ENCODE results near the gene SEMA6D. TPM values are rescaled to one million over a fixed set of nuclear protein-coding genes. Genes with fewer than 3 reads are reported as not detected.
"Not testable (repeated sequence)": the region's sequence is repeated elsewhere in the genome, so short reads cannot be mapped to it uniquely, and the experiment has no call there.

SEMA6D gene
- total RNA-seq, 5 donors from 2014 or later (not counting 1 experiment from before 2014, with no cell fraction given): 0.06 TPM; not detected in 4

DNA sequence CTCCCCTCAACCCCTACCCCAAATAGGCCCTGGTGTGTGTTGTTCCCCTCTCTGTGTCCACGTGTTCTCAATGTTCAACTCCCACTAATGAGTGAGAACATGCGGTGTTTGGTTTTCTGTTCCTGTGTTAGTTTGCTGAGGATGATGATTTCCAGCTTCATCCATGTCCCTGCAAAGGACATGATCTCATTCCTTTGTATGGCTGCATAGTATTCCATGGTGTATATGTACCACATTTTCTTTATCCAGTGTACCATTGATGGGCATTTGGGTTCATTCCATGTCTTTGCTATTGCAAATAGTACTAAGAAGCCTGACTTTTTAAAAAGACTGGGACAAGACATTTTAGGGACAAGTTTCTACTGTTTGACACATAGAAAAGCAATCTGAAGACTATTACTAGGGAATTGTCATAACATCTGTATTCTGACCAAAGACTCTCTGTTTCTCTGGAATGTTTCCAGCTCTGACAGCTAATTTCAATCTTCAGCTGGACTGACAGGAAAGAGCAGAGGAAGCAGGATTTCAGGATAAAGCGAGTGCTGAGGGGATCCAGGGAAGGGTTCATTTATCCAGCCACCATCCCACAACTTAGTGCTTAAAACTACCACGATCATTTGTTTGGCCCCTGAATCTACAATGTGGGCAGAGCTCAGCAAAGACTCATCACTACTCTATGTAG lies 21.0 kb downstream of the SEMA6D start:
- DNase-seq; H3K27me3 Mint-ChIP-seq; H3K4me3 Mint-ChIP-seq; CTCF ChIA-PET; ATAC-seq (replicated peaks in 1 of 4); H3K4me3 ChIP-seq (ENCODE audit: control insufficient read depth in 1 of 2, extremely low read depth in 1 of 2, low read length in 1 of 2); H3K27ac Mint-ChIP-seq; H3K9me3 ChIP-seq; H3K27ac ChIP-seq (ENCODE audit: low read length); H3K9me3 Mint-ChIP-seq; H3K36me3 Mint-ChIP-seq; H3K36me3 ChIP-seq (ENCODE audit: control insufficient read depth in 2 of 2, extremely low read depth in 1 of 2, insufficient read depth in 1 of 2, low read length in 1 of 2); H3K4me1 ChIP-seq (ENCODE audit: control insufficient read depth in 1 of 2, extremely low read depth in 1 of 2, insufficient read depth in 2 of 2, low read length in 2 of 2); POLR2A ChIA-PET; H3K4me1 Mint-ChIP-seq; H3K27me3 ChIP-seq (replicated peaks in 1 of 2; ENCODE audit: control insufficient read depth in 2 of 2, extremely low read depth in 1 of 2, insufficient read depth in 2 of 2, low read length in 1 of 2): not testable (repeated sequence)
- no CpG with 5 or more reads among the region's 4 CpGs for WGBS (ENCODE audit: insufficient coverage)

DNA sequence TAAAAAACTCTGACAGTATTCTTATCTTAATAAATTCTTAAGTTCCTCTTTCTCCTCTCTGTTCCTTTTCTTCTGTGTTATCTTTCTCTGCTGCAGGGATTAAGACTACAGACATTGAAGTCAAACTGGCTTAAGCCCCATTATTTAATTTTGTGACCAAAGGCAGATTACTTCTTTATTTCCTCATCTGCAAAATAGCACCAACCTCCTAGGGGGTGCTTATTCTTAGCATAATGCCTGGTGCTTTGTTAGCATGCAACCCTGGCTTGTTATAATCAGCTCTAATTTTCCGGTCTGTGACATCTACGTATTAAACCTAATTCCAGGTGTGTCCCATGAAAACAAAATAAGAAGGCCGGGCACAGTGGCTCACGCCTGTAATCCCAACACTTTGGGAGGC lies 23.8 kb downstream of the SEMA6D start:
- ChIA-PET POLR2A (no interaction called here), CTCF (no interaction called here)
- Mint-ChIP-seq H3K4me3 (no peak overlapping the region), H3K36me3 (no peaks in the 10 kb centered on the region), H3K4me1 (no peaks in the 10 kb centered on the region), H3K27ac (no peak overlapping the region), H3K9me3 (peaks cover 0 to 3% (median 0%) of the 10 kb centered on the region in 3 donors), H3K27me3 (peaks cover 0 to 4% of the 10 kb centered on the region in 2 donors)
- WGBS (ENCODE audit: insufficient coverage): 91% methylated on average over 4 of the region's 4 CpGs
- H3K36me3 ChIP-seq (ENCODE audit: control insufficient read depth in 2 of 2, extremely low read depth in 1 of 2, insufficient read depth in 1 of 2, low read length in 1 of 2): no peaks in the 10 kb centered on the region
- no peaks in the 10 kb centered on the region for H3K9me3 ChIP-seq
- H3K4me3 ChIP-seq (ENCODE audit: control insufficient read depth in 1 of 2, extremely low read depth in 1 of 2, low read length in 1 of 2): no peak overlapping the region
- H3K4me1 ChIP-seq (ENCODE audit: control insufficient read depth in 1 of 2, extremely low read depth in 1 of 2, insufficient read depth in 2 of 2, low read length in 2 of 2): no peaks in the 10 kb centered on the region
- no peak overlapping the region for H3K27ac ChIP-seq (ENCODE audit: low read length)
- ATAC-seq (replicated peaks in 1 of 4): no peak
- no peak for DNase-seq
- H3K27me3 ChIP-seq (replicated peaks in 1 of 2; ENCODE audit: control insufficient read depth in 2 of 2, extremely low read depth in 1 of 2, insufficient read depth in 2 of 2, low read length in 1 of 2): no peaks in the 10 kb centered on the region

DNA sequence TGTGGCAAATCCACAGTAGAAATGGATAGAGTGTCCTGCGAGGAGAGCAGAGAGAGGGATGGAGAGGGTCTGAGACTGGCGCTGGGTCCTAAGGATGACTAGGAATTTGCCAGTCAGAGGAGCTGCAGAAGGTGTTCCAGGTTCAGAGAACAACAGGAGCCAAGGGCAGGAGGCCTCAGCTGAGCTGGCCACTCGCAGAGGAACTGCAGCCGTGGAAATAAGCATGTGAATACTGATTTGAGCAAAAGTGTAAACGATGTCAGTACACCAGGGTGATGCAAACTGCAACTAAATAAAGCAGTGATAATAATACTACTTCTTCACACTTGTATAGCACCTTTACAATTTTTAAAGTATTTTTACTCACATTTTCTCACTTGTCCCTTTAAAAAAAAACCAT lies 24.6 kb downstream of the SEMA6D start:
- DNase-seq (no peak), ATAC-seq (replicated peaks in 1 of 4) (no peak)
- Mint-ChIP-seq H3K27ac (no peak overlapping the region), H3K4me3 (no peak overlapping the region), H3K9me3 (peaks cover 0 to 3% (median 0%) of the 10 kb centered on the region in 3 donors), H3K27me3 (peaks cover 0 to 4% of the 10 kb centered on the region in 2 donors), H3K36me3 (no peaks in the 10 kb centered on the region), H3K4me1 (no peaks in the 10 kb centered on the region)
- Histone ChIP-seq H3K27me3 (replicated peaks in 1 of 2; ENCODE audit: control insufficient read depth in 2 of 2, extremely low read depth in 1 of 2, insufficient read depth in 2 of 2, low read length in 1 of 2) (no peaks in the 10 kb centered on the region), H3K4me1 (ENCODE audit: control insufficient read depth in 1 of 2, extremely low read depth in 1 of 2, insufficient read depth in 2 of 2, low read length in 2 of 2) (no peaks in the 10 kb centered on the region), H3K9me3 (no peaks in the 10 kb centered on the region), H3K36me3 (ENCODE audit: control insufficient read depth in 2 of 2, extremely low read depth in 1 of 2, insufficient read depth in 1 of 2, low read length in 1 of 2) (no peaks in the 10 kb centered on the region), H3K27ac (ENCODE audit: low read length) (no peak overlapping the region), H3K4me3 (ENCODE audit: control insufficient read depth in 1 of 2, extremely low read depth in 1 of 2, low read length in 1 of 2) (no peak overlapping the region)
- 83% methylated on average over 4 of the region's 5 CpGs for WGBS (ENCODE audit: insufficient coverage)
- ChIA-PET CTCF (no interaction called here), POLR2A (interaction anchor here in 1 of 2 donors (0.5 kb wide), 1 partner anchor 552 kb away, joined by 3 read pairs; no protein-coding TSS in a partner anchor)

DNA sequence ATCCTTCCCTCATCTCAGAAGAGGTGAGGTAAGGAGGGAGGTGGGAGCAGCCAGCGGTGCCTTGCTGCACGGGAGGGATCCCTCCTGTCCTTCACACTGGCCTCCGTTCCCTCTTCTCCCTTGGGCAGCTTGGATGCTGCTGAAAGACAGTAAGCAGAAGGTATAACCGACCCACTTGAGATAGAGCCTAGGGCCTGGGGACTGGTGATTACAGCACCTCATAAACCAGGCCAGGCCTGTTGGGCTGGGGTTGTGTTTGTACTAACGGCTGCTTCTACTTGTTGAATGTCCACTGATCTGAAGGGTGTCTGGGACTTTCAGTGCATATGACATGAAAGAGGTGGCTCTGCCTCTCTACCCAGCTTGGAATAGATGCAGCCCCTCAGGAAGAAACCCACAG lies 25.0 kb downstream of the SEMA6D start:
- H3K27me3 Mint-ChIP-seq: peaks cover 0 to 4% of the 10 kb centered on the region in 2 donors
- no peak overlapping the region for H3K4me3 ChIP-seq (ENCODE audit: control insufficient read depth in 1 of 2, extremely low read depth in 1 of 2, low read length in 1 of 2)
- peaks cover 0 to 3% (median 0%) of the 10 kb centered on the region in 3 donors for H3K9me3 Mint-ChIP-seq
- ChIA-PET POLR2A (interaction anchor here (0.5 to 0.8 kb wide), 2 partner anchors 8 to 552 kb away, joined by 3 read pairs; no protein-coding TSS in a partner anchor), CTCF (no interaction called here)
- no peak for DNase-seq
- WGBS (ENCODE audit: insufficient coverage): 86% methylated on average over 2 of the region's 5 CpGs
- no peaks in the 10 kb centered on the region for H3K4me1 ChIP-seq (ENCODE audit: control insufficient read depth in 1 of 2, extremely low read depth in 1 of 2, insufficient read depth in 2 of 2, low read length in 2 of 2)
- H3K4me1 Mint-ChIP-seq: no peaks in the 10 kb centered on the region
- H3K4me3 Mint-ChIP-seq: no peak overlapping the region
- no peaks in the 10 kb centered on the region for H3K36me3 ChIP-seq (ENCODE audit: control insufficient read depth in 2 of 2, extremely low read depth in 1 of 2, insufficient read depth in 1 of 2, low read length in 1 of 2)
- H3K27me3 ChIP-seq (replicated peaks in 1 of 2; ENCODE audit: control insufficient read depth in 2 of 2, extremely low read depth in 1 of 2, insufficient read depth in 2 of 2, low read length in 1 of 2): no peaks in the 10 kb centered on the region
- no peaks in the 10 kb centered on the region for H3K9me3 ChIP-seq
- H3K36me3 Mint-ChIP-seq: no peaks in the 10 kb centered on the region
- ATAC-seq (replicated peaks in 1 of 4): no peak
- H3K27ac ChIP-seq (ENCODE audit: low read length): no peak overlapping the region
- no peak overlapping the region for H3K27ac Mint-ChIP-seq

DNA sequence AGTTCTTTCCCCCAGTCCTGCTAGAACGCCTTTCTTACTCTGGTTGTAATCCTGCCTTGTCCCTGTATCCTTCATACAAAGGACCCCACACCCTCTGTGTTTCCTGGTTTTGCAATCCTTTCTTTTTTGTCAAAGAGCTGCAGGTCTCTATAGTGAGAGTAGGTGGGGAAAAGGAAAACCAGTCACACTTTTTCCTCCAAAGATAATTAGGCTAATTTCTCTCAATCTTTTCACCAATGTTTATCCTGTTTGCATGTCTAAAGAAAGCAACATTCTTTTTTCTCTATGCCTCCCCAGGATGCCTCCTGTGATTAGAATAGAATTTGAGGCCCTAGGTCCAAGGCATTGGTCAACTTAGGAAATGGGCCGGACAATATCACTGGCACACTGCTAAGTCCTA lies 25.4 kb downstream of the SEMA6D start:
- H3K4me3 Mint-ChIP-seq: no peak overlapping the region
- no peak overlapping the region for H3K27ac Mint-ChIP-seq
- Histone ChIP-seq H3K27me3 (replicated peaks in 1 of 2; ENCODE audit: control insufficient read depth in 2 of 2, extremely low read depth in 1 of 2, insufficient read depth in 2 of 2, low read length in 1 of 2) (no peaks in the 10 kb centered on the region), H3K36me3 (ENCODE audit: control insufficient read depth in 2 of 2, extremely low read depth in 1 of 2, insufficient read depth in 1 of 2, low read length in 1 of 2) (no peaks in the 10 kb centered on the region), H3K9me3 (no peaks in the 10 kb centered on the region), H3K4me3 (ENCODE audit: control insufficient read depth in 1 of 2, extremely low read depth in 1 of 2, low read length in 1 of 2) (no peak overlapping the region), H3K4me1 (ENCODE audit: control insufficient read depth in 1 of 2, extremely low read depth in 1 of 2, insufficient read depth in 2 of 2, low read length in 2 of 2) (no peaks in the 10 kb centered on the region), H3K27ac (ENCODE audit: low read length) (no peak overlapping the region)
- no peaks in the 10 kb centered on the region for H3K4me1 Mint-ChIP-seq
- no CpG with 5 or more reads among the region's 2 CpGs for WGBS (ENCODE audit: insufficient coverage)
- ATAC-seq (replicated peaks in 1 of 4) (no peak), DNase-seq (no peak)
- H3K27me3 Mint-ChIP-seq: peaks cover 0 to 4% of the 10 kb centered on the region in 2 donors
- ChIA-PET POLR2A (interaction anchor here in 1 of 2 donors (0.8 kb wide), 1 partner anchor 8 kb away, joined by 3 read pairs; no protein-coding TSS in a partner anchor), CTCF (no interaction called here)
- H3K36me3 Mint-ChIP-seq: no peaks in the 10 kb centered on the region
- H3K9me3 Mint-ChIP-seq: peaks cover 0 to 3% (median 0%) of the 10 kb centered on the region in 3 donors

DNA sequence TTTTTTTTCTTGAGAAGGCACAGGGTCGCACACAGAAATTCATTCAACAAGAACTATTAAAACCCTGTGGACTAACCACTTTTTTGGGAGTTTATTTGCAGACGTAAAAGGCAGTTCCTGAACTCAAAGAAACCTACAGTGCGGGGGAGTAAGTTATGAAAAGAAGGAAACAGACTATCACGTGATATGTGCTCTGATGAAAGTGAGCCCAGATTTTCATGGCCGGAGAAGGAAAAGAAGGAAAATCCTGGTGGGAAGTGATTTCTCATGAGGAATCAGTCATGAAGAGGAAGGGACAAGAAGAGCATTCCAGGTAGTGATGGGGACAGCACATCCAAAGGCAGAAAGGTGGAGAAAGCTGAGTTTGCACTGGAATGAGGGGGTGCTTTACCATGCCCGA lies 26.1 kb downstream of the SEMA6D start:
- Histone ChIP-seq H3K36me3 (ENCODE audit: control insufficient read depth in 2 of 2, extremely low read depth in 1 of 2, insufficient read depth in 1 of 2, low read length in 1 of 2) (no peaks in the 10 kb centered on the region), H3K27me3 (replicated peaks in 1 of 2; ENCODE audit: control insufficient read depth in 2 of 2, extremely low read depth in 1 of 2, insufficient read depth in 2 of 2, low read length in 1 of 2) (no peaks in the 10 kb centered on the region), H3K4me1 (ENCODE audit: control insufficient read depth in 1 of 2, extremely low read depth in 1 of 2, insufficient read depth in 2 of 2, low read length in 2 of 2) (no peaks in the 10 kb centered on the region), H3K4me3 (ENCODE audit: control insufficient read depth in 1 of 2, extremely low read depth in 1 of 2, low read length in 1 of 2) (no peak overlapping the region), H3K9me3 (no peaks in the 10 kb centered on the region), H3K27ac (ENCODE audit: low read length) (no peak overlapping the region)
- POLR2A ChIA-PET: interaction anchor here in 1 of 2 donors (0.8 kb wide), 1 partner anchor 9 kb away, joined by 3 read pairs; no protein-coding TSS in a partner anchor
- no peaks in the 10 kb centered on the region for H3K27me3 Mint-ChIP-seq
- CTCF ChIA-PET: no interaction called here
- no peaks in the 10 kb centered on the region for H3K36me3 Mint-ChIP-seq
- 91% methylated on average over 5 of the region's 6 CpGs for WGBS (ENCODE audit: insufficient coverage)
- H3K4me1 Mint-ChIP-seq: no peaks in the 10 kb centered on the region
- H3K27ac Mint-ChIP-seq: no peak overlapping the region
- H3K4me3 Mint-ChIP-seq: no peak overlapping the region
- no peaks in the 10 kb centered on the region for H3K9me3 Mint-ChIP-seq
- ATAC-seq (replicated peaks in 1 of 4) (no peak), DNase-seq (no peak)

Measured in T-cell (primary cell).